HUES6 (cell line): ENCODE data around the gene PTH1R.

Experiments
- H3K27ac ChIP-seq: 2 replicates; pipeline ENCODE4 v1.7.0; 2013; ENCODE audit warnings: low read depth, mild to moderate bottlenecking, low read length, inconsistent platforms
- H3K27me3 ChIP-seq: 2 replicates; pipeline ENCODE4 v1.6.1; 2013; ENCODE audit warnings: low read length; ENCODE audit not compliant: control insufficient read depth, insufficient read depth
- H3K36me3 ChIP-seq: 2 replicates; pipeline ENCODE4 v1.6.1; 2013; ENCODE audit warnings: low read length; ENCODE audit not compliant: control insufficient read depth, insufficient read depth
- H3K4me1 ChIP-seq: 2 replicates; pipeline ENCODE4 v1.6.1; 2013; ENCODE audit warnings: low read length; ENCODE audit not compliant: control insufficient read depth, insufficient read depth
- H3K4me3 ChIP-seq: 2 replicates; pipeline ENCODE4 v1.5.1; 2013; ENCODE audit warnings: low read depth, low read length
- H3K9ac ChIP-seq: one replicate; pipeline ENCODE4 v1.6.1; 2013; ENCODE audit warnings: mild to moderate bottlenecking, low read length
- H3K9me3 ChIP-seq: 2 replicates; pipeline ENCODE4 v1.6.1; 2013; ENCODE audit warnings: low read depth, low read length; ENCODE audit not compliant: control insufficient read depth, insufficient read depth

The PTH1R gene

GRCh38 chr3:46877406-46878125 lies at the start of gene PTH1R:
Gene PTH1R, plus strand, starts transcription at chr3:46877721. Its CDS starts 5,839 bp downstream, at chr3:46883560.
- H3K36me3 ChIP-seq, result no peaks in the 10 kb centered on the region
- H3K27me3 ChIP-seq, result peaks cover 92% of the 10 kb centered on the region
- H3K4me1 ChIP-seq, result peaks cover 16% of the 10 kb centered on the region

GRCh38 chr3:46829699-46830208 lies 47.8 kb upstream of the PTH1R start:
- Histone ChIP-seq H3K36me3 (no peaks in the 10 kb centered on the region), H3K4me3 (no peak overlapping the region), H3K27me3 (no peaks in the 10 kb centered on the region), H3K4me1 (peaks cover 13% of the 10 kb centered on the region), H3K9me3 (no peaks in the 10 kb centered on the region), H3K27ac (no peak overlapping the region), H3K9ac (no peak overlapping the region)

More at GRCh38 chr3:46877406-46878125, at the start of gene PTH1R:
- Histone ChIP-seq H3K27ac (no peak within 1 kb of the TSS), H3K9ac (no peak within 1 kb of the TSS), H3K4me3 (no peak within 1 kb of the TSS), H3K9me3 (no peaks in the 10 kb centered on the region)

- H3K36me3 ChIP-seq, result no peaks in the 10 kb centered on the region
- no peak overlapping the region for H3K9ac ChIP-seq
- no peak overlapping the region for H3K4me3 ChIP-seq
- no peaks in the 10 kb centered on the region for H3K27me3 ChIP-seq
- no peak overlapping the region for H3K27ac ChIP-seq
- peaks cover 13% of the 10 kb centered on the region for H3K4me1 ChIP-seq
- no peaks in the 10 kb centered on the region for H3K9me3 ChIP-seq
Measured at GRCh38 chr3:46830801-46831200, 46.7 kb upstream of the PTH1R start.

- Histone ChIP-seq H3K36me3 (no peaks in the 10 kb centered on the region), H3K4me3 (no peak overlapping the region), H3K9ac (no peak overlapping the region), H3K27ac (no peak overlapping the region), H3K27me3 (no peaks in the 10 kb centered on the region), H3K9me3 (no peaks in the 10 kb centered on the region), H3K4me1 (peaks cover 13% of the 10 kb centered on the region)
Measured at GRCh38 chr3:46831316-46831715, 46.2 kb upstream of the PTH1R start.

- peaks cover 13% of the 10 kb centered on the region for H3K4me1 ChIP-seq
- no peak overlapping the region for H3K27ac ChIP-seq
- H3K36me3 ChIP-seq, result no peaks in the 10 kb centered on the region
- H3K27me3 ChIP-seq, result no peaks in the 10 kb centered on the region
- H3K9me3 ChIP-seq, result no peaks in the 10 kb centered on the region
- no peak overlapping the region for H3K4me3 ChIP-seq
- H3K9ac ChIP-seq, result no peak overlapping the region
Measured at GRCh38 chr3:46831841-46832240, 45.7 kb upstream of the PTH1R start.

GRCh38 chr3:46833346-46834300 lies 43.9 kb upstream of the PTH1R start:
- Histone ChIP-seq H3K27me3 (no peaks in the 10 kb centered on the region), H3K27ac (no peak overlapping the region), H3K4me3 (no peak overlapping the region), H3K9ac (no peak overlapping the region), H3K36me3 (no peaks in the 10 kb centered on the region), H3K9me3 (peaks cover 7% of the 10 kb centered on the region; the same call in 1 of the 2 replicates), H3K4me1 (peaks cover 13% of the 10 kb centered on the region)

- Histone ChIP-seq H3K9me3 (peaks cover 14% of the 10 kb centered on the region; the same call in 1 of the 2 replicates), H3K27me3 (no peaks in the 10 kb centered on the region)
Measured at GRCh38 chr3:46835054-46835453, 42.5 kb upstream of the PTH1R start.

GRCh38 chr3:46835491-46835890 lies 42.0 kb upstream of the PTH1R start:
- no peaks in the 10 kb centered on the region for H3K4me1 ChIP-seq
- no peaks in the 10 kb centered on the region for H3K27me3 ChIP-seq
- H3K4me3 ChIP-seq, result no peak overlapping the region
- H3K27ac ChIP-seq, result no peak overlapping the region
- no peak overlapping the region for H3K9ac ChIP-seq
- peaks cover 14% of the 10 kb centered on the region; the same call in 1 of the 2 replicates for H3K9me3 ChIP-seq
- no peaks in the 10 kb centered on the region for H3K36me3 ChIP-seq

More at GRCh38 chr3:46835054-46835453, 42.5 kb upstream of the PTH1R start:
- Histone ChIP-seq H3K4me1 (peaks cover 4% of the 10 kb centered on the region; the same call in 1 of the 2 replicates), H3K9ac (no peak overlapping the region), H3K4me3 (no peak overlapping the region), H3K27ac (no peak overlapping the region), H3K36me3 (no peaks in the 10 kb centered on the region)

GRCh38 chr3:46838301-46838700 lies 39.2 kb upstream of the PTH1R start:
- H3K4me1 ChIP-seq, result no peaks in the 10 kb centered on the region
- no peaks in the 10 kb centered on the region for H3K36me3 ChIP-seq
- no peak overlapping the region for H3K27ac ChIP-seq
- no peak overlapping the region for H3K9ac ChIP-seq
- H3K4me3 ChIP-seq, result no peak overlapping the region
- H3K27me3 ChIP-seq, result no peaks in the 10 kb centered on the region
- peaks cover 33% of the 10 kb centered on the region for H3K9me3 ChIP-seq

GRCh38 chr3:46840491-46840890 lies 37.0 kb upstream of the PTH1R start:
- Histone ChIP-seq H3K27ac (no peak overlapping the region), H3K4me3 (no peak overlapping the region), H3K36me3 (no peaks in the 10 kb centered on the region), H3K4me1 (peaks cover 7% of the 10 kb centered on the region), H3K9ac (no peak overlapping the region), H3K27me3 (no peaks in the 10 kb centered on the region), H3K9me3 (peaks cover 33% of the 10 kb centered on the region)
